RWPE1 (cell line): ENCODE results near the gene EFNA4.

ENCODE experiments used
- CTCF ChIA-PET: fragments of 350-600 bp; sonication (Branson Sonifier 250); formaldehyde crosslinking; extraction: SDS; loops from one replicate; lab custom pipeline; 2021; lab: Yijun Ruan, JAX
- POLR2A ChIA-PET: fragments of 400-600 bp; formaldehyde crosslinking; extraction: SDS; loops from one replicate; lab custom pipeline; 2020; ENCODE audit warnings: antibody characterized with exemption; ENCODE audit not compliant: low non-redundant PET; lab: Yijun Ruan, JAX
- DNase-seq: peaks from one replicate; pipeline ENCODE4 v3.0.0; 2012; ENCODE audit warnings: low spot score
- H3K27ac ChIP-seq: fragments of 450-650 bp; 2 replicates; pipeline ENCODE4 v1.5.1; 2017
- CTCF ChIP-seq: fragments of 450-650 bp; conservative IDR thresholded peaks from 2 replicates; pipeline ENCODE4 v1.5.1; 2017; ENCODE audit warnings: low read depth, mild to moderate bottlenecking

EFNA4 gene

DNA sequence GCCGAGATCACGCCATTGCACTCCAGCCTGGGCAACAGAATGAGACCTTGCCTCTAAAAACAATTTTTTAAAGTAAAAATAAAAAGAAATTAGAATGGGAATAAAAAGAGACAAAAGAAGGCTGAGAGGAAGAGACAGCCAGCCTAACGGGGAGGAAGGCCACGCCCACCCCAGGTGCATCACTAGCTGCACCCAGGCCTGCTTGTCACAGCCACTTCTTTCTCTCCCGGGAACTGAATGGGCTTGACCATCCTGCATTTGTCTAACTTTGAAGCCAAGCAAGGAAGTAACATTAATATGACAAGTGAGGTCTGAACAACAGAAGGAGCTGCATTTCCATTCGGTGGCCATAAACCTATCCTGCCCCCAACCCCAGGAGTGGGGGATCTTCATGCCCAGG is 43.3 kb downstream of the EFNA4 start:
- ChIA-PET CTCF (interaction anchor here (2.3 kb wide), 1 partner anchor 60 kb away, joined by 7 read pairs; no protein-coding TSS in a partner anchor), POLR2A (no interaction called here)
- H3K27ac ChIP-seq = no peak overlapping the region
- no peak for DNase-seq
- no peak for TF ChIP-seq CTCF

- DNase-seq = no peak
- ChIA-PET POLR2A (no interaction called here), CTCF (interaction anchor here (1.5 to 2.3 kb wide), 2 partner anchors 16 to 60 kb away, joined by 7 to 8 read pairs; no protein-coding TSS in a partner anchor)
Observed at GRCh38 chr1:155107309-155108264, 44.0 kb downstream of the EFNA4 start.

DNA sequence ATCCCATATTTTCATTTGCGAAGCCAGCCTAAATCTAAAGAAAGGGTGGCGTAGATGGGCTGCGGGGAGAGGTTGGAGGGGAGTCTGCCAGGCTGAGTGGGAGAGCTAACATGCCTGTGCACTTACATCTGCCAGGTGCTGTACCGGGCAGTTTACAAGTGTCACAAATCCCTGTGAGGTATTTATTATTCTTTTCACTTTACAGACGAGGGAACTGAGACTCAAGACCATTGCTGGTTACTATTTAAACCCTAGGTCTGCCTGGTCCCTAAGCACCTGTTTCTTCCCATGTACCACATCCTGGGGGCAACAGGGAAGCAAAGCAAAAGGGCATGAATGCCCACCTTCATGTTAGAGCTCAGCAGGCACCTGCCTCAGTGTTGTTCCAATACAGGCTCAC is 44.8 kb downstream of the EFNA4 start:
- ChIA-PET CTCF (interaction anchor here (0.6 to 1.5 kb wide), 2 partner anchors 17 to 38 kb away, joined by 3 to 8 read pairs; no protein-coding TSS in a partner anchor), POLR2A (no interaction called here)
- no peak for DNase-seq
- TF ChIP-seq CTCF = no peak
- H3K27ac ChIP-seq = no peak overlapping the region

More at GRCh38 chr1:155107309-155108264, 44.0 kb downstream of the EFNA4 start:
- no peak for TF ChIP-seq CTCF
- H3K27ac ChIP-seq = no peak overlapping the region

DNA sequence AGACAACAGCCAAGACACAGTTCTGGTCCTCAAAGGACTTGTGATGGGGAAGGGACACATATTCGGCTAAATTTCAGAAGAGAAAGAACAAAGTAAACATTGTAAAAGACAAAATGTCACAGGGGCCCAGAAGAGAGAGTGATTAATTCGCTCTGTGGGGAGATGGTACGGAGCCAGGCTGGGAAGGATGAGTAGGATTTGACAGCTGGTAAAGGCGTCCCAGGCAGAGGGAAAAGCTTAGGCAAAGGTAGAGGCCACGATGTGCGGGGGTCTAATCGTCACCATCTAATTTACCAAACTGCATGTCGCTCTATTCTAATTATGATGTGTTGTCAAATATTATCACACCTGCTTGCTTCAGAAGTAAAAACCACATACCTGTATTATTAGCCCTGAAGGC is 46.8 kb downstream of the EFNA4 start:
- ChIA-PET POLR2A (no interaction called here), CTCF (no interaction called here)
- H3K27ac ChIP-seq = no peak overlapping the region
- no peak for TF ChIP-seq CTCF
- no peak for DNase-seq

GRCh38 chr1:155110826-155111225 is 47.3 kb downstream of the EFNA4 start:
- ChIA-PET POLR2A (no interaction called here), CTCF (no interaction called here)
- H3K27ac ChIP-seq = no peak overlapping the region
- no peak for TF ChIP-seq CTCF
- no peak for DNase-seq

GRCh38 chr1:155113450-155113980 is 50.0 kb downstream of the EFNA4 start:
- POLR2A ChIA-PET = no interaction called here
- H3K27ac ChIP-seq = no peak overlapping the region
- TF ChIP-seq CTCF = no peak
- no peak for DNase-seq
- CTCF ChIA-PET = no interaction called here
